ENCODE measurements around the gene GMEB2.
"Not testable (repeated sequence)": the region's sequence is repeated elsewhere in the genome, so short reads cannot be mapped to it uniquely, and the experiment has no call there.

The GMEB2 gene

DNA sequence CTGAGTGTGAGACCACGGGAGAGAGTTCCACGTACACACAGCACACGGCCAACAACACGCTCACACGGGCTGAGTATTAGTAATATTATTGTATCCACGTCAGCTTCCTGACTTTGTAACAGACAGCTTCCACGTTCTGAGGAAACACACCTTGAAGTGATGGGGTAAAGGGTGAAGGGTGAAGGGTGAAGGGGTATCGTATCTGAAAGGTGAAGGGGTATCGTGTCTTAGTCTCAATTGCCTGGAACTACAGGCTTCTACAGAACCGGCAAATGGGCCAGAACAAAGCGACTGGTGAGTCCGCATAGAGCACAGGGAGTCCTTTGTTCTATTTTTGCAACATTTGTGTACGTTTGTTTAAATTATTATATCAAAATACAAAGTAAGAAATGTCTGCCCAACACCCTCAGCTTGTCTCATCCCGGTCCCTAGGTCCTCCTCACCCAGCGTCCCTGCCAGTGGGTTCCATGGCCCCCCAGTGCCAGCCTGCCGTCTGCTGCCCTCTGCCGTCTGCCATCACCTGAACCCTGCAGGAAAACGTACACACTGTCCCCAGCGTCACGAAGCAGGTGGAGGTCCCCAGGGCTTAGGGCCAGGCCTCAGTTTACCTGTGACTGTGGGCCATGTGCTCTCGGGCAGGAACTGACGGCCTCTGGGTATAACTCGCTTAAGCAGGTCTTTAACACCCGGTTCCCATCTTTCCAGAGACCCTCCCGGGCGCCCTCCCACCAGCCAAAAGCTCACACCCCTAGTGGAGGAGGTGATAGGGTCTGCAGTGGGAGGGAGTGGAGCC is 48.5 kb downstream of the GMEB2 start:
- Histone ChIP-seq H3K9ac (ENCODE audit: low read depth, low read length) (no peak overlapping the region), H3K4me1 (ENCODE audit: control insufficient read depth, insufficient read depth, low read length) (peaks cover 2% of the 10 kb centered on the region), H3K4me3 (ENCODE audit: low read depth, low read length) (no peak overlapping the region), H3K27me3 (ENCODE audit: control insufficient read depth, insufficient read depth, low read length) (no peaks in the 10 kb centered on the region), H3K36me3 (ENCODE audit: control insufficient read depth, insufficient read depth, low read length) (no peaks in the 10 kb centered on the region), H3K9me3 (ENCODE audit: control insufficient read depth, insufficient read depth, low read length) (no peaks in the 10 kb centered on the region)

DNA sequence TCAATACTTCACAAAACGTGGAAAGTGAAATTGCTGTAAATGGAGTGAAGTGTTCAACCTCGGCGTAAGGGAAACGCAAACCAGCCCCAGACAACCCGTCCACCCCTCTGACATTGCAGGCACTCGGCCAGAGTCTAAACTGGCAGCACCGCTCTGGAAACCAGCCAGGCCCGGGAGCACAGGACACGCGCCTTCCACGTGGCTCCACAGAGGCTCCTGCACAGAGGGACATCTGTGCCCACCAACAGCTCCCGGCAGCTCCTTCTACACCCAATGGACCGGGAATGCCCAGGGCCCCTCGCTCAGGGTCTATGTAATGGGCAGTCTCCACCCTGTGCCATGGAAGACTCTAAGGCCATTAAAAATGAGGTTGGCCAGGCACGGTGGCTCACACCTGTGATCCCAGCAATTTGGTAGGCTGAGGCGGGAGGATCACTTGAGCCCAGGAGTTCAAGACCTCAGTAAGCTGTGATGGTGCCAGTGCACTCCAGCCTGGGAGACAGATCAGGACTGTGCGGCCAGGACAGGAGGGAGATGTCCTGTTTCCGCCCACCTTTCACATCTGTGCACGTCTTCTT is 49.5 kb downstream of the GMEB2 start:
- Histone ChIP-seq H3K9me3 (ENCODE audit: control insufficient read depth, insufficient read depth, low read length) (no peaks in the 10 kb centered on the region), H3K4me1 (ENCODE audit: control insufficient read depth, insufficient read depth, low read length) (peaks cover 2% of the 10 kb centered on the region), H3K36me3 (ENCODE audit: control insufficient read depth, insufficient read depth, low read length) (no peaks in the 10 kb centered on the region), H3K9ac (ENCODE audit: low read depth, low read length) (no peak overlapping the region), H3K4me3 (ENCODE audit: low read depth, low read length) (no peak overlapping the region), H3K27me3 (ENCODE audit: control insufficient read depth, insufficient read depth, low read length) (no peaks in the 10 kb centered on the region)

DNA sequence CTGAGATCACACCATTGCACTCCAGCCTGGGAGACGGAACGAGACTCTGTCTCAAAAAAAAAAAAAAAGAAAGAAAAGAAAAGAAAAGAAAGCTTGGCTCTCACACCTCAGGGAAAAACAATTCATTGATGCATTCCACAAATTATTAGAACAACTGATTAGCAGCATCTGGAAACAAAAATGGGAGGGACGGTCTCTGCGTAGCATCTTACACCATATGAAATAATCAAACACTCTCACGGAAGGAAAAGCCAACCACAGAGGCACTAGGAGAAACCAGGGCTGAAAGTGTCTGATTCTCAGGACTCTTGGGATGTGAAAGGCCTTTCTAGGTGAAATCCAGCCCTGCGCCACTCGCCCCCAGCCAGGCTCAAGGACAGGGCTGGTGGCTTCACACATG is 50.6 kb downstream of the GMEB2 start:
- H3K36me3 ChIP-seq (ENCODE audit: control insufficient read depth, insufficient read depth, low read length), result no peaks in the 10 kb centered on the region
- no peaks in the 10 kb centered on the region for H3K9me3 ChIP-seq (ENCODE audit: control insufficient read depth, insufficient read depth, low read length)
- peaks cover 2% of the 10 kb centered on the region for H3K4me1 ChIP-seq (ENCODE audit: control insufficient read depth, insufficient read depth, low read length)
- H3K4me3 ChIP-seq (ENCODE audit: low read depth, low read length), result no peak overlapping the region
- H3K27me3 ChIP-seq (ENCODE audit: control insufficient read depth, insufficient read depth, low read length), result no peaks in the 10 kb centered on the region
- H3K9ac ChIP-seq (ENCODE audit: low read depth, low read length), result no peak overlapping the region

DNA sequence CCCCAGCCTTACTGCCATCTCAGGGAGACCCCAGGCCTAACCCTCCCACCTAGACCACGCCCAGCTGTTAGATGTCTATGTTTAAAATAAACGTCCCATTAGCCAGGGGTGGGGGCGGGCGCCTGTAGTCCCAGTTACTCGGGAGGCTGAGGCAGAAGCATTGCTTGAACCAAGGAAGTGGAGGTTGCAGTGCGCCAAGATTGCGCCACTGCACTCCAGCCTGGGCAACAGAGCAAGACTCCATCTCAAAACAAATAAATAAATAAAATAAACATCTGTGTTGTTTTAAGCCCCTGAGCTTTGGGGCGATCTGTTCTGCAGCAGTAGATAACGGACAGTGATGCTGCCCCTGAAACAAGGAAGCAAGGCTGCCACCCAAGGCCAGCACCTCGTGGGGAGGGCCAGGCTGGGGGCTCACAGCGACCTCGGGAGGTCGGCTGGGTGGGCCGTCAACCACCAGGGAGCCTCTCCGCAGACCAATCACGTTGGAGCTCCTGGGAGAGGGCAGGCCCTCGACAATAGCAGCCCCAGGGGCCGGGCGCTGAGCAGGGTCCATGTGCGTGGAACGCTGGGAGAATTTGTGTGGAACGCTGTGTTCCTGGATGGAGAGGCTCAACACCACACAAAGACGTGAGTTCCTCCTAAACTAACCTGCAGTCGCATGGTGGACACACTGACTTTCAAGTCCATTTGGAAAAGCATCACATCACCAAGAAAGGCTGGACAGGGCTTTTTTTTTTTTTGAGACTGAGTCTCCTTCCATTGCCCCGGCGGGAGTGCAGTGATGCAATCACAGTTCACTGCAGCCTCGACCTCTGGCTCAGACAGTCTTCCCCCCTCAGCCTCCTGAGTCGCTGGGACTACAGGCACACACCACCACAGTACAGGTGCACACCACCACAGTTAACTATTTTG is 51.8 kb downstream of the GMEB2 start:
- Histone ChIP-seq H3K27me3 (ENCODE audit: control insufficient read depth, insufficient read depth, low read length) (no peaks in the 10 kb centered on the region), H3K9me3 (ENCODE audit: control insufficient read depth, insufficient read depth, low read length) (no peaks in the 10 kb centered on the region), H3K4me1 (ENCODE audit: control insufficient read depth, insufficient read depth, low read length) (peaks cover 2% of the 10 kb centered on the region), H3K9ac (ENCODE audit: low read depth, low read length) (no peak overlapping the region), H3K4me3 (ENCODE audit: low read depth, low read length) (peak overlapping the region; percentile 35), H3K36me3 (ENCODE audit: control insufficient read depth, insufficient read depth, low read length) (peaks cover 4% of the 10 kb centered on the region)

DNA sequence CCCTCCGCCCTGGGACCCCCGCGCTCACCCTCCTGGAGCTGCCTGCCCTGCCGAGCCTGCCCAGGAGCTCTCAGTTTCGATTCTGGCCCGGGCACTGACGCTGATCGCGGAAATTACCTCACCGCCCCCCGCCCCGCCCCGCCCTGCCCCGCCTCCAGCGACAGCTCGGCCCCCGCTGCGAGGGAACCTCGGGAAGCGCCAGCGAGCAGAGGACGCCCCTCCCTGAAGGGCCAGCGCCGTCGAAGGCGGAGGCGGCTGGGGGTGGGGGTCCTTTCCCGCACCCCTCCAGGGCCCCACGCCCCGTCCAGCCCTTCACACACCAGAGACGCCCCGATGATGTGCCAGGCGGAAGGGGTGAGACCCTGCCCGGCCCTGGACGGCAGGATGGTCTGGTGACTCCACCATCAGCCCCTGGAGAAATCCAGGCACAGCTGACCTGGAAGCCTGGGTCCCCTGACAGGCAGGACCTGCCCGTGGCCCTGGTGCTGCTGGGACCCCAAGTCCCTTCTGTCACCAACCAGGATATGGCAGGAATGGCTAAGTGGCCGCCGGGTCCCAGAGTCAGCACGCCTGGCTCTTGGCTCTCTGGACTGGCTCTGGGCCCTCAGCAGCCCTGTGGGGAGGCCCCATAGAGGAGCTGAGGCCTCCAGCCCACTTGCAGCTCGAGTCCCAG is 52.6 kb downstream of the GMEB2 start, which contains the start of gene HELZ2:
Gene HELZ2 (minus strand): TSS at position 84 of the 673 bp plus-strand sequence. CDS start 1,854 bp downstream, outside the sequence.
- Histone ChIP-seq H3K9me3 (ENCODE audit: control insufficient read depth, insufficient read depth, low read length) (no peaks in the 10 kb centered on the region), H3K4me3 (ENCODE audit: low read depth, low read length) (peak within 1 kb of the TSS; percentile 72), H3K36me3 (ENCODE audit: control insufficient read depth, insufficient read depth, low read length) (peaks cover 4% of the 10 kb centered on the region), H3K27me3 (ENCODE audit: control insufficient read depth, insufficient read depth, low read length) (no peaks in the 10 kb centered on the region), H3K9ac (ENCODE audit: low read depth, low read length) (peak within 1 kb of the TSS; percentile 24), H3K4me1 (ENCODE audit: control insufficient read depth, insufficient read depth, low read length) (peaks cover 2% of the 10 kb centered on the region)

DNA sequence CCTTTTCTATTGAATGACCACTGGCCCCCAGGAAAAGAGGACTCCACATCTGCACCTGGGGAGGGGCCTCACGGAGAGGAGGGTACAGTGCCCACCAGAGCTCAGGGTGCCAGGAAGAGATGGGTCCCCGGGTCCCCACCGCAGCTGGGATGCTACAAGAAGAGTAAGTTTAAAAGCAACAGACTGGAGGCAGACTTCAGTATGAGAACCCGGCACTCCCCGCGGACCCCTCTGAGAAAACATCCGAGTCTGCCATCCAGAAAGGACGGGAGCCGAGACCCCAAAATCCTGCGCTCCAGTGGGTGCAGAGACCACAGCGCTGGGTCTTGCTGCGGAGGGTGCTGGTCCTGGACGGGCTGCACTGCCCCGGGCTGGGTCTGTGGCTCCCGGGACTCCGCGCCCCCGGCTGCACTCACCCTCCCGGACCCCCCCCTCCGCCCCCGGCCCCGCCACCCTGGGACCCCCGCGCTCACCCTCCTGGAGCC is 53.2 kb downstream of the GMEB2 start:
- Histone ChIP-seq H3K4me1 (ENCODE audit: control insufficient read depth, insufficient read depth, low read length) (peaks cover 2% of the 10 kb centered on the region), H3K27me3 (ENCODE audit: control insufficient read depth, insufficient read depth, low read length) (no peaks in the 10 kb centered on the region), H3K9me3 (ENCODE audit: control insufficient read depth, insufficient read depth, low read length) (no peaks in the 10 kb centered on the region), H3K36me3 (ENCODE audit: control insufficient read depth, insufficient read depth, low read length) (peaks cover 7% of the 10 kb centered on the region), H3K9ac (ENCODE audit: low read depth, low read length) (no peak overlapping the region), H3K4me3 (ENCODE audit: low read depth, low read length) (peak overlapping the region; percentile 72)

DNA sequence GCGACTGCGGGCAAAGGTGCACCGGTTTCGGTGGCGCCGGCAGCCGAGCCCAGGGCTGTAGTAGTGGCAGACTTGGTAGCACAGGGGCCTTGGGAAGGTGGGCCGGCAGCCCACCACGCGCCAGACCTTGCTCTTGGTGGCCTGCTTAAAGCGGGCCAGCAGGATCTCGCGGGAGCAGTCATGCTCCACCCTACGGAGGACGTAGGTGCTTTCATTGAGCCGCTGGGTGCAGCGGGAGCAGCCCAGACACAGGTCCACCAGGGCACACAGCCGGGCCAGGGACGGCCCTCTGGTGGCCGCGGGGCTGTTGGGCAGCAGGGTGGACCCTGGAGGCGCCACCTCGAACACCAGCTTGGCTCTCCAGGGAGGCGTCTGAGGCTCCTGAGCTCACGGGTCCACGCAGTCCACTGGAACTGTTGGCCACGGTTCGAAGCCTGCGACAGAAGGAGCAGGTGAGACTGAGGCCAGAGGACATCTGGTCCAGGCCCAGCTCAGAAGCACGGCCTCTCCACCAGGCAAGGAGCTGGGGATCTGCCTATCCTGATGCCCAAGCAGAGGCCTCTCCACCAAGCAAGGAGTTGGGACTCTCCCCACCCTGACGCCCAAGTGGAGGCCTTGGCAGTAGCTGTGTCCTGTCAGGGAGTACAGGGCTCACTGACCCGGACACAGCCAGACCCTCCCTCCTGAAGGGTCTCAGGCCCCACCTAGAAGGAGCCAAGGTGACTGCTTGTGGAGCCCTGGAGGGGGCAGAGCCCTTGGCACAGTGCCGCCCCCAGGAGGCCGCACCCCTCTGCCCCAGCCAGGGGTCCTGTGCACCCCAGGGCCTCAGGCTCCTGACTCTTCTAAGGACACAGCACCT is 53.9 kb downstream of the GMEB2 start:
- no peaks in the 10 kb centered on the region for H3K9me3 ChIP-seq (ENCODE audit: control insufficient read depth, insufficient read depth, low read length)
- H3K4me1 ChIP-seq (ENCODE audit: control insufficient read depth, insufficient read depth, low read length), result peaks cover 2% of the 10 kb centered on the region
- H3K4me3 ChIP-seq (ENCODE audit: low read depth, low read length), result peak overlapping the region; percentile 72
- no peaks in the 10 kb centered on the region for H3K27me3 ChIP-seq (ENCODE audit: control insufficient read depth, insufficient read depth, low read length)
- no peak overlapping the region for H3K9ac ChIP-seq (ENCODE audit: low read depth, low read length)
- H3K36me3 ChIP-seq (ENCODE audit: control insufficient read depth, insufficient read depth, low read length), result peaks cover 12% of the 10 kb centered on the region

DNA sequence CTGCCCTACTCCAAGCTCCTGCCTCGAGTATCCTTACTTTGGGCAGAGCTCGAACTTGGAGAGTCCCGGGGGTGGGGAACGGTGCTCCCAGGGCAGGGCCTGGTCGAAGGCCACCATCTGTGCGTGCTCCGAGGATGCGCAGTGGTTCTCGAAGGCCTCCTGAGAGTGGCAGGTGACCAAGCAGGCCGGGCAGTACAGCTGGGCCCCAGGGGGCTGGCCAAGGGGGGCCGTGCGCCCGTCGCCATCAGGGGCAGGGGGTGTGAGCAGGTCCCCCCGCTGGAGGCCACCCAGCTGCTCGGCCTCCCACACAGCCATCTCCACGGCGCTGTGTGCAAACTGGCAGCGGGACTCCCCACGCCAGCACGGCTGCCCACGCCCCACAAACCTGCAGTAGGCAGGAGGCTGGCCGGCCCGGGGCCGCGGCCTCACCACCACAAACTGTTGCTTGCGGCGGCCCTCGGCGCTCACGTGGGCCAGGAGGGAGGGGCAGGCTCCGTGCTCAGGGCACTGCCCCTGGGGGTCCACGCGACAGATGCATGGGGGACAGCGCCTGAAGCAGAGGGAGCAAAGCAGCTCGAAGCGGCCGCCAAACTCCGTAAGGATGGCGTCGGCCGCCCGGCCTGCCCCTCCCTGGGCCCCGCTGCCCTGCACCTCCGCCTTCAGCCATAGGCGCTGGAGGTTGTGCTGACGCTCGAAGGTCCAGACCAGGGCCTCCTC is 54.7 kb downstream of the GMEB2 start:
- Histone ChIP-seq H3K4me1 (ENCODE audit: control insufficient read depth, insufficient read depth, low read length) (peaks cover 2% of the 10 kb centered on the region), H3K27me3 (ENCODE audit: control insufficient read depth, insufficient read depth, low read length) (no peaks in the 10 kb centered on the region), H3K36me3 (ENCODE audit: control insufficient read depth, insufficient read depth, low read length) (peaks cover 13% of the 10 kb centered on the region), H3K4me3 (ENCODE audit: low read depth, low read length) (no peak overlapping the region), H3K9ac (ENCODE audit: low read depth, low read length) (no peak overlapping the region), H3K9me3 (ENCODE audit: control insufficient read depth, insufficient read depth, low read length) (no peaks in the 10 kb centered on the region)

DNA sequence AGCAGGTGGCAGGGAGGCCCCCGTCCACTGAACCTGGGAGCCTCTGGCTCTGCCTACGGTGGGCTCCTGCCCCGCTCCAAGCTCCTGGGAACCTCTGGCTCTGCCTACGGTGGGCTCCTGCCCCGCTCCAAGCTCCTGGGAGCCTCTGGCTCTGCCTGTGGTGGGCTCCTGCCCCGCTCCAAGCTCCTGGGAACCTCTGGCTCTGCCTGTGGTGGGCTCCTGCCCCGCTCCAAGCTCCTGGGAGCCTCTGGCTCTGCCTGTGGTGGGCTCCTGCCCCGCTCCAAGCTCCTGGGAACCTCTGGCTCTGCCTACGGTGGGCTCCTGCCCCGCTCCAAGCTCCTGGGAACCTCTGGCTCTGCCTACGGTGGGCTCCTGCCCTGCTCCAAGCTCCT is 55.8 kb downstream of the GMEB2 start:
- not testable (repeated sequence) for H3K27me3 ChIP-seq (ENCODE audit: control insufficient read depth, insufficient read depth, low read length); H3K4me1 ChIP-seq (ENCODE audit: control insufficient read depth, insufficient read depth, low read length); H3K9me3 ChIP-seq (ENCODE audit: control insufficient read depth, insufficient read depth, low read length); H3K9ac ChIP-seq (ENCODE audit: low read depth, low read length); H3K4me3 ChIP-seq (ENCODE audit: low read depth, low read length)
- H3K36me3 ChIP-seq (ENCODE audit: control insufficient read depth, insufficient read depth, low read length), result peaks cover 13% of the 10 kb centered on the region

DNA sequence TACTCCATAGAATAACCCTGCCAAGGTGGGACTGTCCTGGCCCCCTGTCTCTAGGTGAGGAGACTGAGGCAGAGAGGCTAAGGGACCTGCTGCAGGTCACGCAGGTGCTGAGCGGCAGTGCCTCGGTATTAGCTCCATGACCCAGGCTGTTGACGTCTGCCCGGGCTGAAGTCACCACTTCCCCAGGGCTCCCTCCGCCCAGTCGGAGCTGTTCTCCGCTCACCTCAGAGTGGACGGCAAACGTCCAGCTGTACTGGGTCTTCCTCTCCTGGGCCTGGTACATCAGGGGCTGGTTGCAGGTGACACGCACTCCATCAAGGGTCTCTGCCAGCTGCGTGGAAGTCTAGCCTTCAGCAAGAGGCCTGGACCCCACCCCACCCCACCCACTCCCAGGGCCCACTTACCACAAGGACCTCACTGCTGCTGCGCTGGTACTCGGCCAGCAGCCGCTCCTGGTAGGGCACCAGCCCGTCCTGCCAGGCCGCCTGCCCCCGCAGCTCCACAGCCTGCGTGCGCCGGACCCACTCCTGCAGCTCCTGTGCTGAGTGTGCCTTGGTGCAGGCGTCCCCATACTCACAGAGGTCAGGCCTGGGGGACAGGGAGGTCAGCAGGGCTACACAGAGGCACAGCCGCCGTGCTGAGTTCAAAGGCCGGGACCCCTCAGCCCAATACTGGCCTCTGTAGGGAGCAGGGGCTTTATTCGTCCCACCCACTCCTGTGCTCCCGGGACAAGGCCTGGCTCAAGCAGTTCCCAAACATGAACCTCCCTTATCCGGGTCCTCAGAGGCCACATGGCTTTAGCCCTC is 56.4 kb downstream of the GMEB2 start:
- H3K9ac ChIP-seq (ENCODE audit: low read depth, low read length), result no peak overlapping the region
- H3K4me3 ChIP-seq (ENCODE audit: low read depth, low read length), result no peak overlapping the region
- H3K4me1 ChIP-seq (ENCODE audit: control insufficient read depth, insufficient read depth, low read length), result peaks cover 2% of the 10 kb centered on the region
- peaks cover 17% of the 10 kb centered on the region for H3K36me3 ChIP-seq (ENCODE audit: control insufficient read depth, insufficient read depth, low read length)
- no peaks in the 10 kb centered on the region for H3K27me3 ChIP-seq (ENCODE audit: control insufficient read depth, insufficient read depth, low read length)
- H3K9me3 ChIP-seq (ENCODE audit: control insufficient read depth, insufficient read depth, low read length), result no peaks in the 10 kb centered on the region

Measured in iPS-15b (cell line).